ENCODE results near the gene SMIM9.

GRCh38 chrX:154813801-154814200, 20.7 kb downstream of the SMIM9 start:
- TF ChIP-seq CTCF (conservative IDR thresholded peaks at IDR 0.05 in 1 of 2, IDR thresholded peaks at IDR 0.05 in 1 of 2; ENCODE audit: extremely low read depth in 1 of 2, insufficient read depth in 1 of 2, low read depth in 1 of 2, low read length in 2 of 2), result no peak
- no peak for TF ChIP-seq EZH2 (IDR thresholded peaks at IDR 0.05; ENCODE audit: borderline replicate concordance, low read length)
